Caco-2 (cell line): ENCODE data around the gene HOXB4. TPM values are rescaled to one million over a fixed set of nuclear protein-coding genes. Genes with fewer than 3 reads are reported as not detected.

ENCODE experiments used
- BruUV-seq: library from RNA; stranded (reverse); fragments of 400-500 nt; replicated peaks from 2 replicates; lab custom pipeline; 2021; lab: Mats Ljungman, UMichigan
- CTCF ChIA-PET: fragments of 300-600 bp; sonication (Branson Sonifier 250); formaldehyde crosslinking; loops from one replicate; lab custom pipeline; 2022; ENCODE audit warnings: antibody characterized with exemption; lab: Charles Lee
- POLR2A ChIA-PET: fragments of 300-600 bp; sonication (Branson Sonifier 250); formaldehyde crosslinking; loops from one replicate; lab custom pipeline; 2022; ENCODE audit warnings: antibody characterized with exemption; lab: Charles Lee
- DNase-seq, 2 experiments: peaks; one replicate each; pipeline versions ENCODE4 v3.0.0 to v3.0.0-alpha.2; 2020 to 2022
- H3K27me3 ChIP-seq: replicated peaks from 2 replicates; pipeline ENCODE4 v1.6.0; 2011; ENCODE audit warnings: low read length; ENCODE audit not compliant: control insufficient read depth, insufficient read depth
- H3K36me3 ChIP-seq: 2 replicates; pipeline ENCODE4 v1.5.1; 2011; ENCODE audit warnings: low read length; ENCODE audit not compliant: control insufficient read depth, insufficient read depth
- H3K4me1 ChIP-seq: fragments of 250-450 bp; sonication (Bioruptor Pico); 2 replicates; pipeline ENCODE4 v1.5.1; 2020; ENCODE audit warnings: mild to moderate bottlenecking
- H3K4me3 ChIP-seq: 2 replicates; pipeline ENCODE4 v1.5.1; 2011; ENCODE audit warnings: low read depth, mild to moderate bottlenecking, control low read depth, low read length
- H3K9me3 ChIP-seq: fragments of 250-450 bp; sonication (Bioruptor Pico); 2 replicates; pipeline ENCODE4 v1.5.1; 2020; ENCODE audit warnings: mild to moderate bottlenecking, moderate library complexity
- H3K27ac Mint-ChIP-seq: one replicate; pipeline ENCODE4 v1.8.0; 2022; ENCODE audit warnings: mixed read lengths; ENCODE audit not compliant: unreplicated experiment
- H3K27me3 Mint-ChIP-seq: one replicate; pipeline ENCODE4 v1.8.0; 2022; ENCODE audit warnings: mixed read lengths; ENCODE audit not compliant: insufficient read depth, unreplicated experiment
- H3K36me3 Mint-ChIP-seq: one replicate; pipeline ENCODE4 v1.8.0; 2022; ENCODE audit warnings: mild to moderate bottlenecking, mixed read lengths; ENCODE audit not compliant: insufficient read depth, unreplicated experiment
- H3K4me1 Mint-ChIP-seq: one replicate; pipeline ENCODE4 v1.8.0; 2022; ENCODE audit warnings: low read depth, mixed read lengths; ENCODE audit not compliant: unreplicated experiment
- H3K4me3 Mint-ChIP-seq: one replicate; pipeline ENCODE4 v1.8.0; 2022; ENCODE audit warnings: mild to moderate bottlenecking, moderate library complexity, mixed read lengths; ENCODE audit not compliant: unreplicated experiment
- H3K9me3 Mint-ChIP-seq: one replicate; pipeline ENCODE4 v1.8.0; 2022; ENCODE audit warnings: mixed read lengths; ENCODE audit not compliant: unreplicated experiment
- intact Hi-C: fragments of 100-400 bp; cut with micrococcal nuclease; formaldehyde crosslinking; loops from one replicate; pipeline ENCODE4 v1.10.0; 2022; ENCODE audit not compliant: unreplicated experiment
- total RNA-seq: library from RNA; stranded (reverse); gene quantifications from 2 replicates; pipeline ENCODE4 v1.2.3, GENCODE V29; 2022
- TF ChIP-seq, protein P1 (sequence below), 2 experiments: fragments of 200-600 bp in 1 of 2; IDR thresholded peaks; 1 replicate in 1 of 2; 2 replicates in 1 of 2; pipeline versions ENCODE4 v1.5.1 to v1.8.0; 2011 to 2022; ENCODE audit warnings: antibody characterized with exemption in 1 of 2, control low read depth in 1 of 2, inconsistent platforms in 1 of 2, low read depth in 1 of 2, low read length in 1 of 2, mild to moderate bottlenecking in 1 of 2, moderate library complexity in 1 of 2; ENCODE audit not compliant: insufficient read depth in 1 of 2, severe bottlenecking in 1 of 2, unreplicated experiment in 1 of 2

The HOXB4 gene
- total RNA-seq, 1 experiment from 2014 or later, result 3.4 TPM

DNA sequence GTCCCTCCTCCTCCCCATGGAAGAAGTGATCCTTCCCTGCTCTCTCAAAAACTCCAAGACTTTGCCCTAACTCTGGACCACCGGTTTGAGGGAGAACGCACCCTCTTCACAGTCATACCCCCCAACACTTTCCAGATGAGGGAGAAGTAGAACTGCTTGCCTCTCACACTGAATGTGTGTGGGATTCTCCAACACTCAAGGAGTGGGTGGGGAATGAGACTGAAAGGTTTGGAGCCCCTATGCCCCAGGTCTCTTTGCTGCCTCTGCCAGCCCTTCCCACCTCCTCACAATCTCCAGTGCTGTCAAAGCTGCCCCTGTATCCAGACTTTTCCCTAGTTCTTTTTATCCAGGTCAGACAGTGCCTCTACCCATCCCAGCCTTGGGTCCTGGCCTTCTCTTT, 11.4 kb downstream of the HOXB4 start:
- BruUV-seq, result no TSS peak
- no peaks in the 10 kb centered on the region for H3K36me3 ChIP-seq
- no peaks in the 10 kb centered on the region for H3K4me1 Mint-ChIP-seq
- intact Hi-C loops, result no loop called here
- TF ChIP-seq, protein P1, sequence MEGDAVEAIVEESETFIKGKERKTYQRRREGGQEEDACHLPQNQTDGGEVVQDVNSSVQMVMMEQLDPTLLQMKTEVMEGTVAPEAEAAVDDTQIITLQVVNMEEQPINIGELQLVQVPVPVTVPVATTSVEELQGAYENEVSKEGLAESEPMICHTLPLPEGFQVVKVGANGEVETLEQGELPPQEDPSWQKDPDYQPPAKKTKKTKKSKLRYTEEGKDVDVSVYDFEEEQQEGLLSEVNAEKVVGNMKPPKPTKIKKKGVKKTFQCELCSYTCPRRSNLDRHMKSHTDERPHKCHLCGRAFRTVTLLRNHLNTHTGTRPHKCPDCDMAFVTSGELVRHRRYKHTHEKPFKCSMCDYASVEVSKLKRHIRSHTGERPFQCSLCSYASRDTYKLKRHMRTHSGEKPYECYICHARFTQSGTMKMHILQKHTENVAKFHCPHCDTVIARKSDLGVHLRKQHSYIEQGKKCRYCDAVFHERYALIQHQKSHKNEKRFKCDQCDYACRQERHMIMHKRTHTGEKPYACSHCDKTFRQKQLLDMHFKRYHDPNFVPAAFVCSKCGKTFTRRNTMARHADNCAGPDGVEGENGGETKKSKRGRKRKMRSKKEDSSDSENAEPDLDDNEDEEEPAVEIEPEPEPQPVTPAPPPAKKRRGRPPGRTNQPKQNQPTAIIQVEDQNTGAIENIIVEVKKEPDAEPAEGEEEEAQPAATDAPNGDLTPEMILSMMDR (IDR thresholded peaks at IDR 0.05; ENCODE audit: insufficient read depth in 1 of 2, low read depth in 1 of 2, low read length in 1 of 2, severe bottlenecking in 1 of 2, unreplicated experiment in 1 of 2), result no peak
- no peak overlapping the region for H3K4me3 Mint-ChIP-seq
- H3K27me3 ChIP-seq, result no peaks in the 10 kb centered on the region
- no peaks in the 10 kb centered on the region for H3K9me3 Mint-ChIP-seq
- ChIA-PET CTCF (interaction anchor here (0.6 kb wide), 1 partner anchor 153 kb away, joined by 3 read pairs; no protein-coding TSS in a partner anchor), POLR2A (no interaction called here)
- H3K27ac Mint-ChIP-seq, result no peak overlapping the region
- no peaks in the 10 kb centered on the region for H3K9me3 ChIP-seq
- no peaks in the 10 kb centered on the region for H3K36me3 Mint-ChIP-seq
- H3K4me1 ChIP-seq, result peaks cover 17% of the 10 kb centered on the region
- no peaks in the 10 kb centered on the region for H3K27me3 Mint-ChIP-seq
- DNase-seq, result no peak
- no peak overlapping the region for H3K4me3 ChIP-seq

DNA sequence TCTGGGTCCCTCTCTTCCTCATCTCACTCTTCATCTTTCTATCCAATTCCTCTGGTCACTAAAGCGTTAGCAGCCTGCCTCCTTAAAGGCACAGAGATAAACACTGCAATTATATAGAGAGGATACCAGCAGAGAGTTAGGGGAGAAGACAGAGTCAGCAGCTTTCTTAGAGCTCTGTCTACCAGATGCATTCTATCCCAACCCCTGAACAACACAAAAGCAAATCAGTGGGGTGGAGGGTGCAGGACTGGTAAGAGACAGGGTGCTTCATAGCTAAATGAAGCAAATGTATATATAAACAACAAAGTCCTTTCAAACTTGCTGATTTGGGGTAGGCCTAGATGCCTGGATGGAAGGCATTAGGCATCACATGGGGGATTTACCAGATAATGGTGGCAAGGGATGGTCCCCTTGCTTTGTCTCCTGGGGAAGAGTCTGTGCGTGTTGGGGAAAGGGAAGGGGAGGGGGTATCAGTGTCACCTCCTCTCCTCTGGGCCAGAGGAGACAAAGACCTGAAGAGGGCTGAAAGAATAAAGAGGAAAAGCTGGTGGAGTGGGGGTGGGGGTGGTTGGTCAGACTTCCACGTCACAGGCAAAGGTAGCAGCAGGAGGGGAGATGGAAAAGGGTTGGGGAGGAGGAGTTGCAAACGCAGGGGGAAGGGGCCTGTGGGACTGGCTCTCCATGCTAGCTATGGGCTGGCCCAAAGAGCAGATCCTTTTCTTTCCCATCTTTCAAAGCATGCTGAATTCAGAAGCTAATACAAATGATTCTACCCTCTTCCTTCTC, 12.0 kb downstream of the HOXB4 start:
- Mint-ChIP-seq H3K4me1 (no peaks in the 10 kb centered on the region), H3K36me3 (no peaks in the 10 kb centered on the region), H3K27ac (no peak overlapping the region), H3K27me3 (no peaks in the 10 kb centered on the region), H3K4me3 (no peak overlapping the region), H3K9me3 (no peaks in the 10 kb centered on the region)
- TF ChIP-seq, protein P1 (IDR thresholded peaks at IDR 0.05; ENCODE audit: insufficient read depth in 1 of 2, low read depth in 1 of 2, low read length in 1 of 2, severe bottlenecking in 1 of 2, unreplicated experiment in 1 of 2), result no peak
- POLR2A ChIA-PET, result no interaction called here
- CTCF ChIA-PET, result interaction anchor here (0.6 kb wide), 1 partner anchor 153 kb away, joined by 3 read pairs; no protein-coding TSS in a partner anchor
- Histone ChIP-seq H3K27me3 (no peaks in the 10 kb centered on the region), H3K36me3 (no peaks in the 10 kb centered on the region), H3K9me3 (no peaks in the 10 kb centered on the region), H3K4me1 (peaks cover 17% of the 10 kb centered on the region), H3K4me3 (no peak overlapping the region)
- intact Hi-C loops, result no loop called here
- DNase-seq, result no peak
- BruUV-seq, result no TSS peak

DNA sequence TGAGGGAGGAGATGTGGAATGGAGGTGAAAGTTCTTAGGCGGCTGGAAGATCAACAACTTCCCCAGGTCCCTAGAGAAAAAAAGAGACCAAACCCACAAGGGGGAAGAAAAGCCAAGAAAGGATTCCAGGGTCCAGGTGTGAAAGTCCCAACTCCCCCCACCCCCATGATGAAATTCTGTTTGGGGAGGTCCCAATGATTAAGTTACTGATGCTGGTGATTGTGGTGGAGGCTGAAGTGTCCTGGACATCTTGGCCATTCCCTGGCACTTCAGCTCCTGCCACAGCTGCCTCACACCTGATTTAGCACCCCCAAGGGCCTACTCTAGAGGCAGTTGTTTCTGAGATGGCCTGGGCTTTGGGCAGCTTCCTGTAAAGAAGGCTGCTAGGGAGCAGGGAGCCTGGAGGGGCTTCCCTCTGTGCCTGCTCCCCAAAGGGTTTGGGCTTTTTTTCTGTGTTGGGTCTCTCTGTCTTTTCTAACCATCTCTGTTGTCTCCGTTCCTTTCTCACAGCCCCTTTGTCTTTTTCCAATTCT, 13.1 kb downstream of the HOXB4 start:
- TF ChIP-seq, protein P1 (IDR thresholded peaks at IDR 0.05; ENCODE audit: insufficient read depth in 1 of 2, low read depth in 1 of 2, low read length in 1 of 2, severe bottlenecking in 1 of 2, unreplicated experiment in 1 of 2), result no peak
- no peak for DNase-seq
- Histone ChIP-seq H3K36me3 (no peaks in the 10 kb centered on the region), H3K9me3 (no peaks in the 10 kb centered on the region), H3K4me1 (peaks cover 12% of the 10 kb centered on the region; the same call in 1 of the 2 replicates), H3K4me3 (no peak overlapping the region), H3K27me3 (no peaks in the 10 kb centered on the region)
- intact Hi-C loops, result no loop called here
- no peaks in the 10 kb centered on the region for H3K4me1 Mint-ChIP-seq
- H3K4me3 Mint-ChIP-seq, result no peak overlapping the region
- CTCF ChIA-PET, result interaction anchor here (1.0 kb wide), 2 partner anchors 9 to 61 kb away, joined by 3 to 5 read pairs; no protein-coding TSS in a partner anchor
- no TSS peak for BruUV-seq
- H3K36me3 Mint-ChIP-seq, result no peaks in the 10 kb centered on the region
- POLR2A ChIA-PET, result no interaction called here
- no peaks in the 10 kb centered on the region for H3K9me3 Mint-ChIP-seq
- no peaks in the 10 kb centered on the region for H3K27me3 Mint-ChIP-seq
- H3K27ac Mint-ChIP-seq, result no peak overlapping the region
